SK-N-SH (cell line): ENCODE data around the gene OGG1.

Experiments used
- CHD2 ChIP-seq: fragments of 150-350 bp; IDR thresholded peaks from 2 replicates; pipeline ENCODE4 v1.6.1; 2018; ENCODE audit warnings: low read length; ENCODE audit not compliant: partially characterized antibody
- GABPA ChIP-seq: IDR thresholded peaks from 2 replicates; pipeline ENCODE4 v1.4.0; 2012; ENCODE audit warnings: low read depth, mild to moderate bottlenecking
- JUND ChIP-seq: IDR thresholded peaks from 2 replicates; pipeline ENCODE4 v1.4.0; 2012
- MAX ChIP-seq: IDR thresholded peaks from 2 replicates; pipeline ENCODE4 v1.4.0; 2012; ENCODE audit warnings: low read depth
- MEF2A ChIP-seq: IDR thresholded peaks from 2 replicates; pipeline ENCODE4 v1.4.0; 2012; ENCODE audit warnings: low read depth, borderline replicate concordance
- NFIC ChIP-seq: IDR thresholded peaks from 2 replicates; pipeline ENCODE4 v1.4.0; 2012; ENCODE audit warnings: borderline replicate concordance
- NRF1 ChIP-seq: IDR thresholded peaks from 2 replicates; pipeline ENCODE4 v1.6.1; 2012; ENCODE audit warnings: low read depth, mild to moderate bottlenecking, low read length
- SMC3 ChIP-seq: IDR thresholded peaks from 2 replicates; pipeline ENCODE4 v1.6.1; 2012; ENCODE audit warnings: low read depth, low read length, improper control_type of control experiment
- TAF1 ChIP-seq: IDR thresholded peaks from 2 replicates; pipeline ENCODE4 v1.6.1; 2012; ENCODE audit warnings: low read depth, mild to moderate bottlenecking, low read length, moderate library complexity, borderline replicate concordance
- USF2 ChIP-seq: fragments of 150-350 bp; IDR thresholded peaks from 2 replicates; pipeline ENCODE4 v1.6.1; 2017; ENCODE audit warnings: antibody characterized with exemption, low read length, low read depth, borderline replicate concordance
- YY1 ChIP-seq: IDR thresholded peaks from 2 replicates; pipeline ENCODE4 v1.4.0; 2012; ENCODE audit warnings: low read depth, mild to moderate bottlenecking
- TF ChIP-seq, protein P1 (sequence below): fragments of 200-600 bp; sonication (generic); IDR thresholded peaks from 2 replicates; pipeline ENCODE4 v1.6.1; 2017; ENCODE audit warnings: antibody characterized with exemption, mild to moderate bottlenecking, moderate library complexity
- TF ChIP-seq, protein P2 (sequence below): IDR thresholded peaks from 2 replicates; pipeline ENCODE4 v1.4.0; 2012; ENCODE audit warnings: low read depth, borderline replicate concordance

DNA sequence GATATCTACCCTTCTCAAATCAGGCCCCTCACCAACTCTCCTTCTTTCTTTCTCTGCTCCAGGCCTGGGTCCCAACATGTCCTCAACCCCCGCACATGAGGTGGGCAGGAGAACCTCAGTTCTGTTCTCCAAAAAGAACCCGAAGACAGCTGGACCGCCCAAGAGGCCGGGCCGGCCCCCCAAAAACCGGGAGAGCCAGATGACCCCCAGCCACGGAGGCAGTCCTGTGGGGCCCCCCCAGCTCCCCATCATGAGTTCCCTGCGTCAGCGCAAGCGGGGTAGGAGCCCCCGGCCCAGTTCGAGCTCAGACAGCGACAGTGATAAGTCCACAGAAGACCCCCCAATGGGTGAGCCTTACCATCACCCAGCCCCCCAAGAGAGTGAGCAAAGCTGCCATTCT is 5.6 kb upstream of the OGG1 start:
- no peak for TF ChIP-seq MAX
- TF ChIP-seq, protein P1, sequence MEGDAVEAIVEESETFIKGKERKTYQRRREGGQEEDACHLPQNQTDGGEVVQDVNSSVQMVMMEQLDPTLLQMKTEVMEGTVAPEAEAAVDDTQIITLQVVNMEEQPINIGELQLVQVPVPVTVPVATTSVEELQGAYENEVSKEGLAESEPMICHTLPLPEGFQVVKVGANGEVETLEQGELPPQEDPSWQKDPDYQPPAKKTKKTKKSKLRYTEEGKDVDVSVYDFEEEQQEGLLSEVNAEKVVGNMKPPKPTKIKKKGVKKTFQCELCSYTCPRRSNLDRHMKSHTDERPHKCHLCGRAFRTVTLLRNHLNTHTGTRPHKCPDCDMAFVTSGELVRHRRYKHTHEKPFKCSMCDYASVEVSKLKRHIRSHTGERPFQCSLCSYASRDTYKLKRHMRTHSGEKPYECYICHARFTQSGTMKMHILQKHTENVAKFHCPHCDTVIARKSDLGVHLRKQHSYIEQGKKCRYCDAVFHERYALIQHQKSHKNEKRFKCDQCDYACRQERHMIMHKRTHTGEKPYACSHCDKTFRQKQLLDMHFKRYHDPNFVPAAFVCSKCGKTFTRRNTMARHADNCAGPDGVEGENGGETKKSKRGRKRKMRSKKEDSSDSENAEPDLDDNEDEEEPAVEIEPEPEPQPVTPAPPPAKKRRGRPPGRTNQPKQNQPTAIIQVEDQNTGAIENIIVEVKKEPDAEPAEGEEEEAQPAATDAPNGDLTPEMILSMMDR, result no peak
- TF ChIP-seq NFIC, result no peak
- TF ChIP-seq MEF2A, result no peak
- no peak for TF ChIP-seq TAF1
- TF ChIP-seq NRF1, result no peak
- no peak for TF ChIP-seq USF2
- TF ChIP-seq YY1, result no peak
- TF ChIP-seq SMC3, result no peak
- TF ChIP-seq CHD2, result no peak
- TF ChIP-seq, protein P2, sequence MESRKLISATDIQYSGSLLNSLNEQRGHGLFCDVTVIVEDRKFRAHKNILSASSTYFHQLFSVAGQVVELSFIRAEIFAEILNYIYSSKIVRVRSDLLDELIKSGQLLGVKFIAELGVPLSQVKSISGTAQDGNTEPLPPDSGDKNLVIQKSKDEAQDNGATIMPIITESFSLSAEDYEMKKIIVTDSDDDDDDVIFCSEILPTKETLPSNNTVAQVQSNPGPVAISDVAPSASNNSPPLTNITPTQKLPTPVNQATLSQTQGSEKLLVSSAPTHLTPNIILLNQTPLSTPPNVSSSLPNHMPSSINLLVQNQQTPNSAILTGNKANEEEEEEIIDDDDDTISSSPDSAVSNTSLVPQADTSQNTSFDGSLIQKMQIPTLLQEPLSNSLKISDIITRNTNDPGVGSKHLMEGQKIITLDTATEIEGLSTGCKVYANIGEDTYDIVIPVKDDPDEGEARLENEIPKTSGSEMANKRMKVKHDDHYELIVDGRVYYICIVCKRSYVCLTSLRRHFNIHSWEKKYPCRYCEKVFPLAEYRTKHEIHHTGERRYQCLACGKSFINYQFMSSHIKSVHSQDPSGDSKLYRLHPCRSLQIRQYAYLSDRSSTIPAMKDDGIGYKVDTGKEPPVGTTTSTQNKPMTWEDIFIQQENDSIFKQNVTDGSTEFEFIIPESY, result no peak
- TF ChIP-seq JUND, result no peak
- TF ChIP-seq GABPA, result no peak
